H1 (cell line): ENCODE results near the gene CEP250. TPM values are rescaled to one million over a fixed set of nuclear protein-coding genes. Genes with fewer than 3 reads are reported as not detected.

ENCODE experiments used
- CHD7 ChIP-seq: fragments of 300-600 bp; sonication (generic); IDR thresholded peaks from 2 replicates; pipeline ENCODE4 v1.7.1; 2012; ENCODE audit warnings: low read length, moderate library complexity, mild to moderate bottlenecking, inconsistent platforms; ENCODE audit not compliant: insufficient replicate concordance
- CREB1 ChIP-seq: IDR thresholded peaks from 2 replicates; pipeline ENCODE4 v1.6.1; 2012; ENCODE audit warnings: inconsistent platforms
- EP300 ChIP-seq, 2 experiments: IDR thresholded peaks; 1 replicate in 1 of 2; 2 replicates in 1 of 2; pipeline ENCODE4 v1.6.1; 2011 to 2012; ENCODE audit warnings: low read depth in 2 of 2, low read length in 2 of 2, mild to moderate bottlenecking in 2 of 2, borderline replicate concordance in 1 of 2, inconsistent platforms in 1 of 2, moderate library complexity in 1 of 2
- KDM5A ChIP-seq: fragments of 200-600 bp; IDR thresholded peaks from 2 replicates; pipeline ENCODE4 v1.7.1; 2012; ENCODE audit warnings: mild to moderate bottlenecking, low read length, inconsistent platforms, mixed read lengths
- POLR2A ChIP-seq, 2 experiments: IDR thresholded peaks; 1 replicate in 1 of 2; 2 replicates in 1 of 2; pipeline ENCODE4 v1.6.1; 2011; ENCODE audit warnings: low read depth in 2 of 2, low read length in 2 of 2, mild to moderate bottlenecking in 2 of 2; ENCODE audit errors: control extremely low read depth in 1 of 2
- USF2 ChIP-seq: IDR thresholded peaks from 2 replicates; pipeline ENCODE4 v1.6.1; 2011; ENCODE audit warnings: low read length, improper control_type of control experiment
- polyA plus RNA-seq, 7 experiments: library from polyadenylated mRNA; depleted of rRNA in 3 of 7; stranded (reverse) in 5 of 7; unstranded in 2 of 7; fragments of >200 nt in 5 of 7; fragments of 200-250 nt in 2 of 7; gene quantifications; 1 replicate in 5 of 7; 2 replicates in 1 of 7; 4 replicates in 1 of 7; pipeline versions ENCODE4 v1.2.1 to v1.2.3, GENCODE V29; 2011 to 2013; ENCODE audit warnings: missing spikeins in 2 of 7, mixed read lengths in 2 of 7
- total RNA-seq: library from RNA; stranded (reverse); fragmentation: NEBNext Ultra II Directional; extraction: Animal tissue kit (Norgen Biotek cat#: 25700); gene quantifications from 2 replicates; pipeline ENCODE4 v1.2.1, GENCODE V29; 2021

CEP250 gene
- total and polyA plus RNA-seq, 2 of the 8 experiments (the other 6 are each of a cell fraction or from before 2014, with no cell fraction given), result 2.6 to 33.7 TPM

GRCh38 chr20:35560541-35560940 is 105.1 kb downstream of the CEP250 start (continued):
- TF ChIP-seq CHD7 (no peak), EP300 (IDR thresholded peaks at IDR 0.05; ENCODE audit: borderline replicate concordance in 1 of 2, low read depth in 2 of 2, low read length in 2 of 2) (no peak), USF2 (no peak), POLR2A (IDR thresholded peaks at IDR 0.05; ENCODE audit: control extremely low read depth in 1 of 2, low read depth in 2 of 2, low read length in 2 of 2) (no peak), KDM5A (no peak), CREB1 (no peak)
